Caki2 (cell line): ENCODE measurements around the gene HEMK1. TPM values are rescaled to one million over a fixed set of nuclear protein-coding genes. Genes with fewer than 3 reads are reported as not detected.

Experiments
- DNase-seq: peaks from one replicate; pipeline ENCODE4 v3.0.0-alpha.2; 2015; ENCODE audit warnings: low read depth
- in situ Hi-C: cut with HindIII; loops from 2 replicates; pipeline ENCODE4 v1.10.0; 2016; ENCODE audit warnings: low sequenced_read_pairs, low pct_unique_long_range_greater_than_20kb, mixed read lengths
- total RNA-seq: library from RNA; depleted of rRNA; stranded (reverse); fragments of >200 nt; shearing (Covaris generic); gene quantifications from 2 replicates; pipeline ENCODE4 v1.2.3, GENCODE V29; 2014; ENCODE audit warnings: low replicate concordance

The HEMK1 gene
- total RNA-seq, 1 experiment from 2014 or later = 25.6 TPM

DNA sequence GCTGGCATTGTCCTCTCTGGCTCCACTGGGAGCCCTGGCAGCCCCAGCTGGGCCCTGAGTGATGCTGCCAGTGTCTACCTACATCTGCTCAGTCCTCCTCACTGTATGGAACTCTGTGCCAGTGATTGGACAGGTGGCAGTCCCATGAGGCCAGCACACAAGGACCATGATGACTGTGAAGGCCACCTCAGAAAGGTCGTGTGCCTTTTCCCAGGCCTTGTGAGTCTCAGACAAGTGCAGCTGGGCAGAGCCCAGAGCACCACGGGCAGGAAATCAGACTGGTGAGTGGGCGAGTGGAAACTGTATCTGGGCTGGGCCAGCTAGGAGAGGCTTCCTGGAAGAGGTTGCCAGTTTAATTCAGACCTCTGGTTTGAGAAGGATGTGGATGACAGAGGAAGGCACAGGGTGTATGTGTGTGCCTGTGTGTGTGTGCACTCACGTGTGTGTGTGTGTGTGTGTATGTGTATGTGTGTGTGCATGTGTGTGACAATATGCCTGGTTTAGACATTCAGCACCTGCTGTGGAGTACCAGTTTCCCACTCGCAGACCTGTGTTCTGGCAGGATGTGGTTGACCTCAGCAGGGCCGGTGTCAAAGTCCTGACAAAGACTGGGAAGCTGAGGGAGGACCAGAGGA is 54.6 kb downstream of the HEMK1 start:
- no peak for DNase-seq

DNA sequence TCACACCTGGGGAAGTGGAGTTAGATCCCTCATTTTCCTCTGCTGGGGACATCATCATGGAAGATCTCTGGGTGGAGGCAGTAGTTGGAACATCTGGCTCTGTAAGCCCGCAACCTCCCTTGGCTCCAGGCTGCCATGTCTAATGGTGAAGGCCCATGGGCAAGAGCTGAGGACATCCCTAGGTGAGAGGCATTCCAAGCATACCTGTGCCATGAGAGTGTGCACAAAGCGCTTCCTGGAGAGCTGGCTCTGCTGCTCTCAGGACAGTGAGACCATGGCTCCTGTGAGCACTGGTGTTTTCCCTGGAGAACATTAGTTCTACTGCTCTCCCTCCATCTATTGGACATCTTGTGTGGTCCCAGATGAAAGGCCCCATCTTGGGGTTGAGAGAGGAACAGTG is 55.3 kb downstream of the HEMK1 start:
- in situ Hi-C loops = no loop called here
- DNase-seq = no peak

More for the DNA sequence above, 54.6 kb downstream of the HEMK1 start:
- in situ Hi-C loops = no loop called here

DNA sequence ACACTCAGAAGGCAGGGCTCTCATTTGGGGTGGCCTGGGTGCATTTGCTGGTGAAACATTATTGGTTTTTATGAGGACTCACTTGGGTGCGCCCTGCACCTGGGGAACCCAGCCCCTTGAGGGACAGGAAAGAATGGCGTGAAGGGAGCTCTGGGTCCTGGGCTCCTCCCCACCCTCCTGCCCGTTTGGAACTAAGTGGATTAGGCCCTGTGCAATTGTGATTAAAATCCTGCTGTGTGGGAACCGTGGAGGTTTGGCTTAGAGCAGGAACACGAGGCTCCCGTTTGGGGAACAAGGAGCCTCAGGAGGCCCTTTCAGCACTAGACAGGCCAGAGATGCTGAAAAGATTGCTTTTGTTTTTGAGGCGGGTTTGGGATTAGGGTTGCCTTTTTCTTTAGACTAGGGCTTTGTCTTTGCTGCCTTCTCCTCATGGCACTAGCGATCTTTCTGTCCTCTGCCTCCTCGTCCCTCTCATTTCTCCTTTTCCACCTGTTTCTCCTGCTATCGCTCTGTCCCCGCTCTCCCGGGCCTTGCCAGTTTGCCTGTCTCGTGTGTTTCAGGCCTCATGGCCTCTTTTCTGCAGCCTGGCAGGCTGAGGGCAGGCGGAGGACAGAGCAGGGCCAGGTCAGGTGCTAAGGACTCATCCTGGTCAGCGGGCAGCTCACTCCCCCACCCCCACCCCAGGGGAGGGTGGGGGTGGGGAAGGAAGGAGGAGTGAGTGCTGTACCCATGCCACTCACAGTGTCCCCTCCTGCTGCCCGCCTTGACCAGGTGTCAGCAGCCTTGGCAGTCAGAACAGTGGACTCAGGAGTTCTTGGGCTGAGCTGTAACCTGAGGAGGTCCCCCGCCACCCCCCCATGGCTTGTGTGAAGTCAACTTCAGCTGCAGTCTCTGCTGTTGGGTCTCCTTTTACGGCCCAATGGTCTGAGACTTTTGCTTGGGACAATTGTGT is 56.2 kb downstream of the HEMK1 start:
- peak; percentile 68 for DNase-seq
- in situ Hi-C loops = no loop called here

DNA sequence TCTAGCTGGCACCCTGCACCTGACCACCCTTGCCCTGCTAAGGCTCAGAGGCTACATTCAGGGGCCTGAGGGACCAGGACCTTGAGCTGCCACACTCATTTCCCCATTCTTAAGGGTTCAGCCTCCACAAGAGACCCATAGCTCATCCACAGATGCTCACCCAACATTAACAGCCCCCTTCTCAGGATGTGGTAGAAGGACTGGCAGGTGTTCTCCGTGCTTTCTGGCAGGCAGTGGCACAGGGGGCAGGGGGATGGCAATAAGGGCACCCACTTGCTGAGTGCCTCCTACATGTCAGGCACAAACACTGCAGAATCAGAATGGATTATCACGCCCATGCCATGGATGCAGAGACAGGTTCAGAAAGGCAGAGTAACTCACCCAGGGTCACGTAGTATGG is 57.1 kb downstream of the HEMK1 start:
- no peak for DNase-seq
- in situ Hi-C loops = no loop called here

DNA sequence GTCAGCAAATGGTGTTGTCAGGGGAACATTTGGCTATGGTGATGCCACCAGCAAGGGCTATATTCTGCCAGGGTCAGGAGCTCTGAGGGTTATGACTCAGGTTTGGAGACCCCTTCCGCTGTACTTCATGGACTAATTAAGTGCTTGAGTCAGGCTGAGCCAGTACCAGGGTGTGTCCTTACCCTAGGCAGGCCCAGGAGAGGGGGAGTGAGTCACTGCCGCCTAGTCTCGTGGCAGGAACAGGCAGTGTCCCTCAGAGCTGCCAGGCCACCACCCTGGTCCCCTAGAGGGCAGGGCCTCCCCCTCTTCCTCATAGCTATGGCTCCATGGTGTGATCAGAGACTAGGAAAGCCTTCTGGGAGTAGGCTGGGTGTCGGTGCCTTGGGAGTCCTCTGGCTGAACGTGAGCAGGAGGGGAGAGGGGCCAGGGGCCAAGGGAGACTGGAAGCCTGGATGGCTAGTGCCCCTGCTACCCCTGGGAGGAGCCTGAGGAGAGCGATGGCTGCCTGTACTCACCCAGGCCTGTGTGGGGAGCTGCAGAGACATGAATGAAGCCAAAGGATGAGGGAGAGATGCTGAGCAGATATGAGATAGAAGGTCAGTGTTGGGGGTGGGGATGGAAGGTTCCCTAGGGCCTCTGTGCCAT is 58.2 kb downstream of the HEMK1 start:
- in situ Hi-C loops = no loop called here
- peak; percentile 94 for DNase-seq

DNA sequence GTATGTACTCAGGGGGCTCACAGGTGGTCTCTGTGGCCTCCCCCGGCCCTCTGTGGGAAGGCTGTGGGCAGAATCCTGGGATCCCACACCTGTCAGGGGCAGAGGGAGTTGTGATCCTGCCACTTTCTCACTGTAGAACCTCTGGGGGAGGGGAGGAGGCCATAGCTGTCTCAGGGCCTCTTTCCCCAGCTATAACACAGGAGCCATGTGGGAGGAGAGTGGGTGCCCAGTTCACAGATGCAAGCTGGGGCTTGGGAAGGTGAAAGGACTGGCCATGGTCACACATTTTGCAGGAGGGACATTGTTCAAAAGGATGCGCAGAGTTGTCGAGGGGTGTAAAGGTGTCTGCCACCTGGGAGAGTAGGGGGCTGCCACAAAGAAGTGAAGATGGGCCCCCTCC is 59.3 kb downstream of the HEMK1 start:
- no peak for DNase-seq
- in situ Hi-C loops = no loop called here

DNA sequence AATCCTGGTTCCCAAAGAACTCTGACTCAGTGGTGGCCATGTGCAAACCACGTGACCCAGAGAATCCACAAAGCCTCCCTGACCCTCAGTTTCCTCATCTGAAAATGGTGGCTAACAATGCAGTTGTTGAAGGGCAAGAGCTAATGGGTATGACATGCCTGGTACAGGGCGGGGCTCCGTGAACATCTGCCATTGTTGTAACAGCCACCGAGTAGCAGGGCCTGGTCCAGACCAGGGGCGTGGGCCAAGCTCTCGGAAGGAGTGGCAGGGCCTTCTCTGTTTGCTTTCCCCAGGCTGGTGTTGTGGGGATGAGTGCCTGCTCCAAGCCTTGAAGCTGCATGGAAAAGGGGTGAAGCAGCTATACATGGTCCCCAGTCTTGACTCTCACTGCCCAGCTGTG is 61.1 kb downstream of the HEMK1 start:
- in situ Hi-C loops = no loop called here
- no peak for DNase-seq

DNA sequence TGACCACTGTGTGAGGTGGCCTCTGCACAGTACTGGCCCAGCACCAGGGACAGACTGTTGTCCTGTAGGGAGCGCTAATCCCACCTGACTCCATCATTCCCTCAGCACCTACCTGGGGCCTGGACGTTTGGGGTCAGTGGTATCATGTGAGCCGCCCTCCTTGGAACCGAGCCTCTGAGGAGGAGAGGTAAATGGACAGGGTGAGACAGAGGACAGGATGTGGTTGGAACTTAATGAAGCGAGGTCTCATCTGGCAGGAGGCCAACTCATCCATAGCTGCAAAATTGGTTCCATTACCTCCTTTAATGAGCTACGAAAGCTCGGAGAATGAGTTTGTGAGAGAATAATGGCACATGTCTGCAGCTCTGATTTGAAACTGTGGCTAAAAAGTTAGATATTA is 61.6 kb downstream of the HEMK1 start:
- in situ Hi-C loops = no loop called here
- peak; percentile 91 for DNase-seq

DNA sequence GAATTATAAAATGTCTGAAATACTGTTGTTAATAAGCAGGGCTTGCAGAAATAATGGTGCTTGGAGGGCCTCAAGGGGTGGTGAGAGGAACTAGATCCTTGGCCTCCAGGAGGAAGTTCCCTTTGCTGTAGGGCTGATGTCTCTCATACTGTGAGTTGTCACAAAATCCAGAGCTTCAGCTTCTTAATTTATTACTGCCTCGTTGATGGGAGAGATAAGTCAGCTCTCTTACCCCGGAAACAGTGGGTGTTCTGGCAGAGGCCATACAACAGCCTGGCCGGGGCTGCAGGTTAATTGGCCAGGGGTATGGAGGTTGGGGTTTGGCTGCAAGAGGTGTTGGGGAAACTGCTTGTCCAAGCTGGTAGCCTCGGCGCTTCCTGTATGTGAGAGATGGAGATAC is 63.1 kb downstream of the HEMK1 start:
- in situ Hi-C loops = no loop called here
- no peak for DNase-seq

DNA sequence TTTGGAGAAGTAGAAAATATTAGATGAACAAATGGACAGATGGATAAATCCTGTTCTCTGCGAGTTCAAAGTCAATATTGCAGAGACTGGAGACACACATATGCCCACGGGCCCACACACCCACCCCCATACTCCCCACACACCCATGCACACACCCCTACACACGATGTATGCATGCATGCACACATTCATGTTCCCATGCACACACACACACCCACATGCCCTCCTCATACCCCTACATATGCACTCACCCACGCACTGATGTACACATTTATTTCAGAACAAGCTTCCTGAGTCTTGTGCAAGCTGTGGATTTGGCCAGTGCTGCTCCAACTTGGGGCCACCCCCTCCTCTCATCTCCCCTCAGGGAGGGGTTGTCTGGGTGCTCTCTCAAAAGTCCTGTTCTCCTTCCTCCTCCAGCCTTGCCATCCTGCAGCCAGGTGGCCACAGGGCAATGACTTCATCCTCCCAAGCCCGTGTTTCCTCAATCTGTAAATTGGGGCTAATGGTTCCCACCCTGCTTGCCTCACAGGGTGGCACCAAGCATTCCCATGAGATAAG is 64.0 kb downstream of the HEMK1 start:
- DNase-seq = no peak
- in situ Hi-C loops = no loop called here

DNA sequence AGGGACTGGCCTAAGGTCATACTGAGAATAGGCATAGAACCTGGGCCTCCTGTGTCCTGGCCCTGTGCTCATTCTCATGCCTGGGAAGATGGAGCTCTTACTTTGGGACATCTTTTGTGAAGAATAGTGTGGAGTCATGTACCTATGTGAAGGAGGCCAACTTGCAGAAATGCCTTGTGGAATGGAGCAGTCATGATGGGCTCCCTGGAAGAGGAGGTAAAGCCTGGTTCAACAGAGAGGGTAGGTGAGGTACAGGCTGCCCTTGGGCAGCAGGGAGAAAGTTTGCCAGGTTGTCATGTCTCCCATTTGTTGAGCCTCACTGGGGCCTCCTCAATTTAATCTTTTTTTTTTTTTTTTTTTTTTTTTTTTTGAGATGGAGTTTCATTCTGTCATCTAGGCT is 65.7 kb downstream of the HEMK1 start:
- in situ Hi-C loops = no loop called here
- DNase-seq = no peak

DNA sequence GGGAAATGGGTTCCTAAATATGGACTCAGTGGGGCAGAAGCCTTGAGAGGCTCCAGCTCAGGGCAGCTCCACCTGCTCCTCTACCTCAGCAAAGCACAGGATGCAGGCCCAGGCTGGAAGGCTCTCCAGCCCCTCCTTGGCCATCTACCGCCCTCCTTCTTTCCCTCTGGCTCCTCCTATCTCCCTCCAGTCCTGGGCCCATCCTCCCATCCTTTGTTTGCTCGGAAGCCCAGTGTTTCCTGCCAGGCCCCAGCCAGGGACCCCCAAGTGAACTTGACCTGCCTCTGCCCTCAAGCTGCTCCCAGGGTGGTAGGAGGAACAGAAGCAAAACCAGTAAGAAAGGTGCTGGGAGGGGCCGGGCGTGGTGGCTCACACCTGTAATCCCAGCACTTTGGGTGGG is 67.7 kb downstream of the HEMK1 start:
- in situ Hi-C loops = no loop called here
- DNase-seq = no peak

DNA sequence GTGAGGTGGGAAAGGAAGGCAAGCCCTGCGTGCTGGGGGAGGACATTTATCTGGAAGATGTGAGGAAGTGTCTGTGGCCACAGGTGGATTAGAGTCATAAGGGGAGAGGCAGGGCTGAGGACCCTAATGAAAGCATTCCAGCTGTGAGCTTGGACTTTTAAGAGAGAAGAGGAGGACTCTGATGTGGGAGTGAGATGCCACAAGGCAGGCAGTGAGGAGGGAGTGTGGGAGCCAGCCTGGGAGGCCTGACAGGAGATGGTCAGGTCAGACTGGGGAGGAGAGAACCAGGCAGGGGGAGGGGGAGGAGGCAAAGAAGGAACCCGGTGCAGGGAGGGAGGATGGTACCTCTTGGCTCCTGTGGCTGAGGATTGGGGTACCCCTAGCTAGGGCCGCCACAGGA is 68.6 kb downstream of the HEMK1 start:
- DNase-seq = no peak
- in situ Hi-C loops = no loop called here

DNA sequence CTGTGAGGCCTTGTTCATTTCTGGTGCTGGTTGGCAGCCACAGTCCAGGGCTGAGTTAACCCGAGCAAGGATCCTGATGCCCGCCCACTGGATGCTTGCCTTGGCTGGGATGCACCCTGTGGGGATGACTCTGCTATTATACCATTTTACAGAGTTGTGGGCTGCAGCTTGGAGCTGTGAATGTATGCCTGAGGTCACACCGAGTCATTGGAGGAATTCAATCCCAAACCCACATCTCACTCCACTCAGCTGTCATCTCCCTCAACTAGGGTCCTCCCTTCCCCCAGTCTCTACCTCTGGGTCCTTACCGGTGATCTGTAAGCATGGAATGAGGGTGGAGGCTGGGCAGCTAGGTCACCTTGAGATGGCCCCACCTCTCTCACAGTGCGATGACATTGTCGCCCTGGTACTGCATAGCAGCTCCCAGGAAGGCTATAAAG is 69.8 kb downstream of the HEMK1 start:
- DNase-seq = peak; percentile 66
- in situ Hi-C loops = no loop called here

DNA sequence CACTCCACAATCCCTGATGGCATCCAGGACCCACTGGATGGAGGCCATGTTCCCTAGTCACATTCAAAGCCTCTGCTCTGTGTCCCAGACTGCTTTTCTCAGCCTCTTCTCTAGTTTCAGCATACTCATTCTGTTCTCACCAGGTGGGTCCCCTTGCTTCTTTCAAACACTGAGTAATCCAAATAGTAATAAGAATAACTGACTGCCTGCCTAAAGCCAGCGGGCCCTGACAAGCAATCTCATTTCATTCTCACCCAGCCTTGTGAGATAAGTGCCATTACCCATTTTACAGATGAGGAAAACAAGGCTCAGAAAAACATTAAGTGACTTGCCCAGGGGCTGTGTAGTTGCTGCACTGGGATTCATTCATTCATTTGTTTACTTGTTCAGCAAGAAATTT is 73.1 kb downstream of the HEMK1 start:
- no peak for DNase-seq
- in situ Hi-C loops = no loop called here

DNA sequence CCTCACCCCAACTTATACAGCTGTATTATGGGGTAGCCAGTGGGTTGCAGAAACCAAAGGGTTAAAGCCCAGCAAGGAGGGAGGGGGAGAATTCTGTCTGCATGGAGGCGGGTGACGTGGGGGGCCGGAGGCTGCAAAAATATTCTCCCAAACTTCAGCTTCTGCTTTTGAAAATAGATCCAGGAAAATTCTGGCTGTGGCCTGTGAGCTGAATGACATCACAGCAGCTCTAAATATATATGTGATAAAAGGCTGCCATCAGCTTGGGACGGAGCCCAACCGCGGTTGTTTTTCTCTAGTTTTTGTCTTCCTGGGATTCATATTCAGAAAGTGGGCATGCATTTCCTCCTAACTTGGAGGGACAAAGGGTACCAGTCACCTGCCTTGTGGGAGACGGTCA is 75.2 kb downstream of the HEMK1 start:
- in situ Hi-C loops = no loop called here
- no peak for DNase-seq

DNA sequence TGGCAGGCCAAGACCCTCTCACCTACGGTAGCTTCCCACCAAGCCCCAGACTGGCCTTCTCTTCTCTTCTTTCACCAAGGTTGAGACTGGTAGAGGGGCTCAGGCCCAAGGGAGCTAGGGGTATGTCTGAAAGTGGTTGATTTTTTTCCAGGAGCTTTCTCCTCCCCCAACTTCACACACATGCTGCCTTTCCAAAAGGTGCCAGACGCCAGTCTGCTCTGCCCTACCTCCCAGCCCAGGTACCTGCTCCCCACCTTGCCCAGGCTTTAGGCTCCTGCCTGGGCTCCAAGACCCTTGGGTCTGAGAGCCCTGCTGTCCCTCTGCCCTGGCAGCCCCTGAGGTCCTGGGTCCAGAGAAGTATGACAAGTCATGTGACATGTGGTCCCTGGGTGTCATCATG is 76.1 kb downstream of the HEMK1 start:
- DNase-seq = no peak
- in situ Hi-C loops = no loop called here
